T-helper 17 cell (primary cell): Measurements from ENCODE around the gene SYT2. TPM values are rescaled to one million over a fixed set of nuclear protein-coding genes. Genes with fewer than 3 reads are reported as not detected.

Source experiments
- ATAC-seq: fragments of 150-1000 bp; cut with Tn5 transposase; 2 replicates; pipeline ENCODE4 v1.10.0; 2021; ENCODE audit warnings: mild to moderate bottlenecking, moderate library complexity
- DNase-seq, 3 donors: peaks; one replicate each; pipeline versions ENCODE4 v3.0.0 to v3.0.0-alpha.2; 2020 to 2021
- H3K9me3 ChIP-seq: one replicate; pipeline ENCODE4 v1.7.0; 2013; ENCODE audit warnings: low read length, mild to moderate bottlenecking; ENCODE audit not compliant: control insufficient read depth, poor library complexity, severe bottlenecking
- H3K27ac Mint-ChIP-seq: one replicate; pipeline ENCODE4 v1.8.0; 2022; ENCODE audit warnings: mild to moderate bottlenecking, moderate library complexity, mixed read lengths
- H3K27me3 Mint-ChIP-seq: one replicate; pipeline ENCODE4 v1.8.0; 2022; ENCODE audit warnings: mixed read lengths
- H3K36me3 Mint-ChIP-seq: one replicate; pipeline ENCODE4 v1.8.0; 2022; ENCODE audit warnings: low read depth, mixed read lengths
- H3K4me1 Mint-ChIP-seq: one replicate; pipeline ENCODE4 v1.8.0; 2022; ENCODE audit warnings: mild to moderate bottlenecking, mixed read lengths
- H3K4me3 Mint-ChIP-seq: one replicate; pipeline ENCODE4 v1.8.0; 2022; ENCODE audit warnings: mild to moderate bottlenecking, moderate library complexity, mixed read lengths
- total RNA-seq, 4 donors: library from RNA in 2 of 4; stranded (reverse) in 2 of 4; gene quantifications; one replicate each; pipeline ENCODE4 v1.2.3 and lab custom pipeline; 2022 to 2026

Gene SYT2
- total RNA-seq, 2 donors from 2014 or later: not detected

GRCh38 chr1:202698276-202698675, 12.0 kb downstream of the SYT2 start:
- H3K36me3 Mint-ChIP-seq: no peaks in the 10 kb centered on the region
- H3K4me1 Mint-ChIP-seq: peaks cover 6% of the 10 kb centered on the region
- no peaks in the 10 kb centered on the region for H3K9me3 ChIP-seq
- ATAC-seq (no peak), DNase-seq (no peak)
- H3K27ac Mint-ChIP-seq: no peak overlapping the region
- no peak overlapping the region for H3K4me3 Mint-ChIP-seq
- peaks cover 42% of the 10 kb centered on the region for H3K27me3 Mint-ChIP-seq

- Mint-ChIP-seq H3K4me1 (peaks cover 6% of the 10 kb centered on the region), H3K4me3 (no peak overlapping the region), H3K36me3 (no peaks in the 10 kb centered on the region), H3K27me3 (peaks cover 35% of the 10 kb centered on the region), H3K27ac (no peak overlapping the region)
- no peaks in the 10 kb centered on the region for H3K9me3 ChIP-seq
- ATAC-seq (no peak), DNase-seq (no peak)
These were observed 13.2 kb downstream of the SYT2 start for GRCh38 chr1:202697038-202697437.

GRCh38 chr1:202694314-202694713, 15.9 kb downstream of the SYT2 start:
- ATAC-seq (no peak), DNase-seq (no peak)
- Mint-ChIP-seq H3K4me1 (peaks cover 6% of the 10 kb centered on the region), H3K36me3 (no peaks in the 10 kb centered on the region), H3K4me3 (no peak overlapping the region), H3K27me3 (peaks cover 37% of the 10 kb centered on the region), H3K27ac (no peak overlapping the region)
- no peaks in the 10 kb centered on the region for H3K9me3 ChIP-seq

GRCh38 chr1:202692959-202693555, 17.2 kb downstream of the SYT2 start:
- DNase-seq: peak; percentile 27 to 63 (median 48)
- Mint-ChIP-seq H3K27me3 (peaks cover 44% of the 10 kb centered on the region), H3K36me3 (peaks cover 2% of the 10 kb centered on the region), H3K27ac (no peak overlapping the region), H3K4me1 (peaks cover under 1% of the 10 kb centered on the region), H3K4me3 (no peak overlapping the region)
- H3K9me3 ChIP-seq: no peaks in the 10 kb centered on the region
- ATAC-seq: peak; percentile 78

- DNase-seq: no peak
- Mint-ChIP-seq H3K4me1 (no peaks in the 10 kb centered on the region), H3K27ac (no peak overlapping the region), H3K27me3 (peaks cover 43% of the 10 kb centered on the region), H3K4me3 (no peak overlapping the region), H3K36me3 (peaks cover 4% of the 10 kb centered on the region)
- no peak for ATAC-seq
- no peaks in the 10 kb centered on the region for H3K9me3 ChIP-seq
These were observed 18.4 kb downstream of the SYT2 start for GRCh38 chr1:202691816-202692215.

GRCh38 chr1:202689493-202690342, 20.5 kb downstream of the SYT2 start:
- peaks cover 37% of the 10 kb centered on the region for H3K27me3 Mint-ChIP-seq
- no peaks in the 10 kb centered on the region for H3K9me3 ChIP-seq
- H3K36me3 Mint-ChIP-seq: peaks cover 4% of the 10 kb centered on the region
- DNase-seq: no peak
- no peak overlapping the region for H3K27ac Mint-ChIP-seq
- H3K4me1 Mint-ChIP-seq: no peaks in the 10 kb centered on the region
- ATAC-seq: no peak
- H3K4me3 Mint-ChIP-seq: no peak overlapping the region

- Mint-ChIP-seq H3K27ac (no peak overlapping the region), H3K36me3 (peaks cover 4% of the 10 kb centered on the region), H3K4me3 (no peak overlapping the region), H3K27me3 (peaks cover 42% of the 10 kb centered on the region), H3K4me1 (no peaks in the 10 kb centered on the region)
- ATAC-seq (no peak), DNase-seq (no peak)
- no peaks in the 10 kb centered on the region for H3K9me3 ChIP-seq
These were observed 21.2 kb downstream of the SYT2 start for GRCh38 chr1:202689082-202689481.

GRCh38 chr1:202688401-202688800, 21.9 kb downstream of the SYT2 start:
- DNase-seq: no peak
- Mint-ChIP-seq H3K27me3 (peaks cover 44% of the 10 kb centered on the region), H3K4me1 (no peaks in the 10 kb centered on the region), H3K27ac (no peak overlapping the region), H3K36me3 (peaks cover 4% of the 10 kb centered on the region), H3K4me3 (no peak overlapping the region)
- no peak for ATAC-seq
- no peaks in the 10 kb centered on the region for H3K9me3 ChIP-seq

GRCh38 chr1:202687798-202688197, 22.5 kb downstream of the SYT2 start:
- H3K4me3 Mint-ChIP-seq: no peak overlapping the region
- H3K27ac Mint-ChIP-seq: no peak overlapping the region
- H3K36me3 Mint-ChIP-seq: peaks cover 4% of the 10 kb centered on the region
- H3K9me3 ChIP-seq: no peaks in the 10 kb centered on the region
- DNase-seq (no peak), ATAC-seq (no peak)
- no peaks in the 10 kb centered on the region for H3K4me1 Mint-ChIP-seq
- H3K27me3 Mint-ChIP-seq: peaks cover 48% of the 10 kb centered on the region

GRCh38 chr1:202687370-202687769, 22.9 kb downstream of the SYT2 start:
- ATAC-seq (no peak), DNase-seq (no peak)
- Mint-ChIP-seq H3K27me3 (peaks cover 51% of the 10 kb centered on the region), H3K27ac (no peak overlapping the region), H3K36me3 (peaks cover 4% of the 10 kb centered on the region), H3K4me1 (no peaks in the 10 kb centered on the region), H3K4me3 (no peak overlapping the region)
- H3K9me3 ChIP-seq: no peaks in the 10 kb centered on the region

- no peak for ATAC-seq
- Mint-ChIP-seq H3K4me1 (no peaks in the 10 kb centered on the region), H3K36me3 (peaks cover 4% of the 10 kb centered on the region), H3K27me3 (peaks cover 63% of the 10 kb centered on the region), H3K4me3 (no peak overlapping the region), H3K27ac (no peak overlapping the region)
- no peak for DNase-seq
- H3K9me3 ChIP-seq: no peaks in the 10 kb centered on the region
These were observed 24.6 kb downstream of the SYT2 start for GRCh38 chr1:202685641-202686040.

- H3K9me3 ChIP-seq: no peaks in the 10 kb centered on the region
- H3K4me1 Mint-ChIP-seq: no peaks in the 10 kb centered on the region
- peaks cover 6% of the 10 kb centered on the region for H3K36me3 Mint-ChIP-seq
- H3K4me3 Mint-ChIP-seq: no peak overlapping the region
- DNase-seq (no peak), ATAC-seq (no peak)
- H3K27me3 Mint-ChIP-seq: peaks cover 59% of the 10 kb centered on the region
- H3K27ac Mint-ChIP-seq: no peak overlapping the region
These were observed 25.5 kb downstream of the SYT2 start for GRCh38 chr1:202684716-202685115.

GRCh38 chr1:202683029-202683428, 27.2 kb downstream of the SYT2 start:
- Mint-ChIP-seq H3K4me3 (no peak overlapping the region), H3K36me3 (peaks cover 11% of the 10 kb centered on the region), H3K4me1 (no peaks in the 10 kb centered on the region), H3K27me3 (peaks cover 42% of the 10 kb centered on the region), H3K27ac (no peak overlapping the region)
- ATAC-seq (no peak), DNase-seq (no peak)
- no peaks in the 10 kb centered on the region for H3K9me3 ChIP-seq

GRCh38 chr1:202682477-202682876, 27.8 kb downstream of the SYT2 start:
- no peaks in the 10 kb centered on the region for H3K9me3 ChIP-seq
- H3K27me3 Mint-ChIP-seq: peaks cover 39% of the 10 kb centered on the region
- no peak for DNase-seq
- no peaks in the 10 kb centered on the region for H3K4me1 Mint-ChIP-seq
- H3K27ac Mint-ChIP-seq: no peak overlapping the region
- peaks cover 11% of the 10 kb centered on the region for H3K36me3 Mint-ChIP-seq
- no peak for ATAC-seq
- H3K4me3 Mint-ChIP-seq: no peak overlapping the region
